ENCODE results near the gene REV3L.

DNA sequence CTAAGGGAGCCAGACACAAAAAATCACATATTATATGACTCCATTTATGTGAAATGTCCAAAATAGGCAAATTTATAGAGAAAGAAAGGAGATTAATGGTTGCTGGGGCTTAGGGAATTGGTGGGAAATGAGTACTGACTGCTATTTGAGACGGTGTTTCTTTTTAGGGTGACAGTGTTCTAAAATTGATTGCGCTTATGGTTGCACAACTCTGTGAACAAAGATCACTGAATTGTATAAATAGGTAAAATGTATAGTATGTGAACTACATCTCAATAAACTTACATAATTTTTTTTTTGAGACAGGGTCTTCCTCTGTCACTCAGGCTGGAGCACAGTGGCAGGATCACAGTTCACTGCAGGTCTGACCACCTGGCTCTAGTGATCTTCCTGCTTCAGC is 45.4 kb downstream of the REV3L start:
- no peak for TF ChIP-seq POLR2AphosphoS5 (IDR thresholded peaks at IDR 0.05; ENCODE audit: low read depth, low read length)
- no peak for TF ChIP-seq POLR2A (IDR thresholded peaks at IDR 0.05; ENCODE audit: low read depth, low read length)
- TF ChIP-seq TAF1 (IDR thresholded peaks at IDR 0.05; ENCODE audit: low read depth, low read length), result no peak
- TF ChIP-seq SPI1 (IDR thresholded peaks at IDR 0.05; ENCODE audit: low read depth, low read length), result no peak
- no peak for TF ChIP-seq PAX5 (IDR thresholded peaks at IDR 0.05; ENCODE audit: insufficient read depth, low read length, severe bottlenecking)
- no peak for TF ChIP-seq POU2F2 (IDR thresholded peaks at IDR 0.05; ENCODE audit: low read depth, low read length)
